OCI-LY3 (cell line): Measurements from ENCODE around the gene NUP62.
A peak's percentile ranks its signal among the peaks of the same experiment; 100 is the strongest.

ENCODE experiments used
- H2AFZ ChIP-seq: fragments of 200-600, 300-600 bp; shearing (Covaris generic); 2 replicates; pipeline ENCODE4 v1.6.0; 2014; ENCODE audit warnings: antibody characterized with exemption, low read depth, low read length
- H3K27ac ChIP-seq: fragments of 200-600, 300-600 bp; sonication (generic); 2 replicates; pipeline ENCODE4 v1.5.1; 2014; ENCODE audit warnings: mild to moderate bottlenecking, low read length, moderate library complexity, mixed read lengths
- H3K27me3 ChIP-seq: fragments of 200-600, 300-600 bp; sonication (generic); 2 replicates; pipeline ENCODE4 v1.6.1; 2014; ENCODE audit warnings: low read depth, low read length, mixed read lengths
- H3K36me3 ChIP-seq: fragments of 200-600, 300-600 bp; sonication (generic); replicated peaks from 2 replicates; pipeline ENCODE3; 2014; ENCODE audit warnings: low read depth, low read length, mixed read lengths
- H3K4me1 ChIP-seq: fragments of 300-600, 200-600 bp; sonication (generic); 2 replicates; pipeline ENCODE4 v1.6.1; 2014; ENCODE audit warnings: low read length, mixed read lengths
- H3K4me2 ChIP-seq: fragments of 200-600, 300-600 bp; sonication (generic); 2 replicates; pipeline ENCODE4 v1.6.1; 2014; ENCODE audit warnings: low read length, mixed read lengths
- H3K4me3 ChIP-seq: fragments of 300-600, 200-600 bp; sonication (generic); 2 replicates; pipeline ENCODE4 v1.5.1; 2014; ENCODE audit warnings: antibody characterized with exemption, mild to moderate bottlenecking, low read length, moderate library complexity
- H3K79me2 ChIP-seq: fragments of 300-600, 200-600 bp; shearing (Covaris generic); 2 replicates; pipeline ENCODE4 v1.6.1; 2014; ENCODE audit warnings: mild to moderate bottlenecking, low read length, mixed read lengths
- H3K9ac ChIP-seq: fragments of 300-600, 200-600 bp; shearing (Covaris generic); 2 replicates; pipeline ENCODE4 v1.6.0; 2014; ENCODE audit warnings: mild to moderate bottlenecking, low read length, moderate library complexity
- H3K9me3 ChIP-seq: fragments of 200-600, 300-600 bp; shearing (Covaris generic); 2 replicates; pipeline ENCODE4 v1.6.1; 2014; ENCODE audit warnings: low read length, mixed read lengths; ENCODE audit not compliant: insufficient read depth
- H4K20me1 ChIP-seq: fragments of 200-600, 300-600 bp; sonication (generic); 2 replicates; pipeline ENCODE4 v1.6.1; 2016; ENCODE audit warnings: low read length, mixed read lengths; ENCODE audit not compliant: insufficient read depth
- CTCF ChIP-seq: fragments of 200-600, 300-600 bp; sonication (generic); IDR thresholded peaks from 2 replicates; pipeline ENCODE4 v1.5.1; 2014; ENCODE audit warnings: antibody characterized with exemption, low read length, low read depth
- EZH2phosphoT487 ChIP-seq: fragments of 200-600 bp; shearing (Covaris generic); IDR thresholded peaks from 2 replicates; pipeline ENCODE4 v1.6.1; 2018; ENCODE audit warnings: antibody characterized with exemption, mixed run types, low read depth

Gene NUP62

GRCh38 chr19:49894011-49894664 lies 35.2 kb downstream of the NUP62 start:
- H3K4me2 ChIP-seq = peak overlapping the region; percentile 100
- peak overlapping the region; percentile 90 for H3K4me3 ChIP-seq
- peak overlapping the region; percentile 99 for H3K9ac ChIP-seq

GRCh38 chr19:49892716-49893115 lies 36.6 kb downstream of the NUP62 start:
- Histone ChIP-seq H2AFZ (no peak overlapping the region), H3K27ac (peak overlapping the region; percentile 87), H3K36me3 (peaks cover 66% of the 10 kb centered on the region), H3K4me3 (peak overlapping the region; percentile 64), H3K27me3 (no peaks in the 10 kb centered on the region), H4K20me1 (peaks cover 41% of the 10 kb centered on the region), H3K4me1 (peaks cover 74% of the 10 kb centered on the region), H3K9ac (peak overlapping the region; percentile 50; the same call in 1 of the 2 replicates), H3K4me2 (peak overlapping the region; percentile 57), H3K9me3 (no peaks in the 10 kb centered on the region), H3K79me2 (peaks cover 44% of the 10 kb centered on the region)
- no peak for TF ChIP-seq EZH2phosphoT487
- no peak for TF ChIP-seq CTCF

More at GRCh38 chr19:49894011-49894664, 35.2 kb downstream of the NUP62 start:
- Histone ChIP-seq H3K27ac (peak overlapping the region; percentile 87), H3K36me3 (peaks cover 65% of the 10 kb centered on the region), H3K27me3 (no peaks in the 10 kb centered on the region), H4K20me1 (peaks cover 36% of the 10 kb centered on the region), H3K79me2 (peaks cover 44% of the 10 kb centered on the region), H2AFZ (no peak overlapping the region), H3K9me3 (no peaks in the 10 kb centered on the region), H3K4me1 (peaks cover 74% of the 10 kb centered on the region)
- TF ChIP-seq CTCF (no peak), EZH2phosphoT487 (no peak)

- no peaks in the 10 kb centered on the region for H3K9me3 ChIP-seq
- H3K4me2 ChIP-seq = peak overlapping the region; percentile 16; the same call in 1 of the 2 replicates
- H3K79me2 ChIP-seq = peaks cover 39% of the 10 kb centered on the region
- H3K4me1 ChIP-seq = peaks cover 76% of the 10 kb centered on the region
- no peak overlapping the region for H3K4me3 ChIP-seq
- no peaks in the 10 kb centered on the region for H3K27me3 ChIP-seq
- H4K20me1 ChIP-seq = peaks cover 41% of the 10 kb centered on the region
- H3K9ac ChIP-seq = no peak overlapping the region
- TF ChIP-seq EZH2phosphoT487 (no peak), CTCF (no peak)
- no peak overlapping the region for H2AFZ ChIP-seq
- H3K27ac ChIP-seq = peak overlapping the region; percentile 28
- H3K36me3 ChIP-seq = peaks cover 69% of the 10 kb centered on the region
Observed at GRCh38 chr19:49891393-49891792, 37.9 kb downstream of the NUP62 start.

GRCh38 chr19:49890349-49891311 lies 38.7 kb downstream of the NUP62 start:
- Histone ChIP-seq H3K4me3 (no peak overlapping the region; the same call in 1 of the 2 replicates), H4K20me1 (peaks cover 41% of the 10 kb centered on the region), H3K4me2 (peak overlapping the region; percentile 16; the same call in 1 of the 2 replicates), H3K27me3 (no peaks in the 10 kb centered on the region), H3K36me3 (peaks cover 65% of the 10 kb centered on the region), H2AFZ (no peak overlapping the region), H3K4me1 (peaks cover 76% of the 10 kb centered on the region), H3K27ac (peak overlapping the region; percentile 28; the same call in 1 of the 2 replicates), H3K79me2 (peaks cover 31% of the 10 kb centered on the region), H3K9me3 (no peaks in the 10 kb centered on the region), H3K9ac (no peak overlapping the region)
- no peak for TF ChIP-seq EZH2phosphoT487
- no peak for TF ChIP-seq CTCF
